A673 (cell line): Measurements from ENCODE around the gene PRKCH. TPM values are rescaled to one million over a fixed set of nuclear protein-coding genes. Genes with fewer than 3 reads are reported as not detected.

Experiments
- BruUV-seq: library from RNA; stranded (reverse); fragments of 400-500 nt; replicated peaks from 2 replicates; lab custom pipeline; 2021; lab: Mats Ljungman, UMichigan
- CTCF ChIA-PET: fragments of 300-600 bp; sonication (Branson Sonifier 250); formaldehyde crosslinking; loops from one replicate; lab custom pipeline; 2022; ENCODE audit warnings: antibody characterized with exemption; lab: Charles Lee
- POLR2A ChIA-PET: fragments of 300-600 bp; sonication (Branson Sonifier 250); formaldehyde crosslinking; loops from one replicate; lab custom pipeline; 2022; ENCODE audit warnings: antibody characterized with exemption; ENCODE audit not compliant: low non-redundant PET; lab: Charles Lee
- DNase-seq: peaks from one replicate; pipeline ENCODE4 v3.0.0-alpha.2; 2015; ENCODE audit warnings: low spot score
- H3K27ac ChIP-seq: fragments of 200-600 bp; sonication (generic); 2 replicates; pipeline ENCODE4 v1.5.1; 2016; ENCODE audit warnings: mixed run types, low read depth, mild to moderate bottlenecking, mixed read lengths, antibody characterized with exemption, low read length; ENCODE audit not compliant: poor library complexity, severe bottlenecking
- H3K27me3 ChIP-seq: fragments of 200-600 bp; sonication (generic); replicated peaks from 2 replicates; pipeline ENCODE4 v1.6.1; 2017; ENCODE audit warnings: mixed run types, low read depth, mild to moderate bottlenecking, mixed read lengths, antibody characterized with exemption, low read length; ENCODE audit not compliant: insufficient read depth, poor library complexity
- H3K36me3 ChIP-seq: fragments of 200-600 bp; sonication (generic); 2 replicates; pipeline ENCODE4 v1.6.1; 2016; ENCODE audit warnings: mixed run types, mild to moderate bottlenecking, mixed read lengths, antibody characterized with exemption, low read length; ENCODE audit not compliant: insufficient read depth, poor library complexity, severe bottlenecking
- H3K4me1 ChIP-seq: fragments of 200-600 bp; sonication (generic); 2 replicates; pipeline ENCODE4 v1.6.1; 2017; ENCODE audit warnings: mixed run types, mild to moderate bottlenecking, mixed read lengths, antibody characterized with exemption, low read length; ENCODE audit not compliant: insufficient read depth, poor library complexity, severe bottlenecking
- H3K4me3 ChIP-seq: fragments of 200-600 bp; sonication (generic); 2 replicates; pipeline ENCODE4 v1.5.1; 2016; ENCODE audit warnings: low read depth, mixed run types, mild to moderate bottlenecking, mixed read lengths, low read length; ENCODE audit not compliant: poor library complexity, severe bottlenecking
- H3K9me3 ChIP-seq: fragments of 200-600 bp; sonication (generic); 2 replicates; pipeline ENCODE4 v1.6.1; 2016; ENCODE audit warnings: mixed run types, low read depth, mild to moderate bottlenecking, mixed read lengths, antibody characterized with exemption, low read length; ENCODE audit not compliant: poor library complexity, severe bottlenecking
- CTCF ChIP-seq: fragments of 300-800, 200-600 bp; sonication (generic); conservative IDR thresholded peaks from 2 replicates; pipeline ENCODE4 v1.5.1; 2017; ENCODE audit warnings: low read depth, mild to moderate bottlenecking, antibody characterized with exemption, low read length, moderate library complexity, mixed read lengths
- EZH2 ChIP-seq: fragments of 200-600 bp; sonication (generic); IDR thresholded peaks from 2 replicates; pipeline ENCODE4 v1.6.1; 2017; ENCODE audit warnings: borderline replicate concordance, low read depth, mild to moderate bottlenecking, mixed read lengths, antibody characterized with exemption, low read length; ENCODE audit not compliant: poor library complexity, severe bottlenecking
- intact Hi-C: fragments of 100-400 bp; cut with micrococcal nuclease; formaldehyde crosslinking; loops from one replicate; pipeline ENCODE4 v1.10.0; 2022; ENCODE audit not compliant: unreplicated experiment
- total RNA-seq: library from RNA; stranded (reverse); gene quantifications from 2 replicates; pipeline ENCODE4 v1.2.3, GENCODE V29; 2021

PRKCH gene
- total RNA-seq, 1 experiment from 2014 or later = 1.8 TPM

DNA sequence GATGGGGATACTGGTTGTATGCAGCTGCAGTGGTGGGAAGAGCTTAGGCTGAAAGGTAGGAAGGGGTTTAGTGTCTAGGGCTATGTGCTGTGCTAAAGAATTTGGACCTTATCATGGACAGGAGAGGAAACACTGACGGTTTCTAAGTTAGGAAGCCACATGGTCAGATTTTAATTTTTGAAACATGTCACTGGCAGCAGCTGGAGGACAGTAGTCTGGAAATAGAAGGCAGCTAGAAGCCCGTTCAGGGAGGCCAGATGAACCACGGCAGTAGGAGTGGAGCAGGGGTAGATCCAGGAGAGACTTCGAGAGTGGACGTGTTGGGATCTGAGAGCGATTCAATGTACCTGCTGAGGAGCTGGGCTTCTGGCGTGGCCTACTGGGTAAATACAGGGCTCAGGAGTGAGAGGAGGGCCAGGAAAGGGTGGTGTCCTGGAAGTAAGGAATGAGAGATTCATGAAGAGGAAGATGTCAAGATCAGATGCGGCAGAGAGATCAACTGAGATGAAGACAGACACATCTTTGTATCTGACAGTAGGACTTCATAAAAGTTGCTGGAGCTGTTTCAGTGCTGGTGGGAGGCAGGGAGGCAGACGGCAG, 64.9 kb downstream of the PRKCH start:
- POLR2A ChIA-PET = no interaction called here
- BruUV-seq = no TSS peak
- no peaks in the 10 kb centered on the region for H3K9me3 ChIP-seq
- CTCF ChIA-PET = no interaction called here
- no peak overlapping the region for H3K4me3 ChIP-seq
- no peaks in the 10 kb centered on the region for H3K36me3 ChIP-seq
- H3K27me3 ChIP-seq = no peaks in the 10 kb centered on the region
- DNase-seq = no peak
- TF ChIP-seq EZH2 (no peak), CTCF (no peak)
- peaks cover 11% of the 10 kb centered on the region for H3K4me1 ChIP-seq
- H3K27ac ChIP-seq = no peak overlapping the region
- intact Hi-C loops = no loop called here

DNA sequence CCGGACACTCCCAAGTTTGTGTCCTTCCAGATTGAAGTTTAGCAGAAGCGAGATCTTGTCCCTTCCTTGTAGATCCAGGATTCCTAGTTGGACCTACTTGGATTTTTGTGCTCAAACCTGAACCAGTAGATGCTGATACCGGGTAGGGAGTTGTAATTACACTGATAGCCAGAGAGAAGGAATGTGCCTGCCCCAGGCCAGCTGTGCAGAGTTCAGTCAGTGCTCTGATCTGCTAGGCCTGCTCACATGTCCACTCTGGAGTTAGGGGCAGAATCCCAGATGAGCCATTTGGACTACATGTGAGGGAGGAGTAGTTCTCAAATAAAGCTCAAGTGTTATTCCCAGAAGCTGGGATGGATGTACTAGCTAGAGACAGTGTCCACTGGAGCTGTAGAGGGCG, 65.7 kb downstream of the PRKCH start:
- ChIA-PET CTCF (no interaction called here), POLR2A (no interaction called here)
- no peak for DNase-seq
- Histone ChIP-seq H3K4me3 (no peak overlapping the region), H3K36me3 (no peaks in the 10 kb centered on the region), H3K27me3 (no peaks in the 10 kb centered on the region), H3K27ac (no peak overlapping the region), H3K9me3 (no peaks in the 10 kb centered on the region), H3K4me1 (peaks cover 11% of the 10 kb centered on the region)
- no TSS peak for BruUV-seq
- intact Hi-C loops = no loop called here
- TF ChIP-seq EZH2 (no peak), CTCF (no peak)

- Histone ChIP-seq H3K27ac (peak overlapping the region; percentile 32), H3K4me3 (no peak overlapping the region), H3K27me3 (no peaks in the 10 kb centered on the region), H3K4me1 (peaks cover 11% of the 10 kb centered on the region), H3K36me3 (no peaks in the 10 kb centered on the region), H3K9me3 (no peaks in the 10 kb centered on the region)
- ChIA-PET CTCF (no interaction called here), POLR2A (no interaction called here)
- TF ChIP-seq CTCF = no peak
- no peak for TF ChIP-seq EZH2
- DNase-seq = peak; percentile 64
- no TSS peak for BruUV-seq
- intact Hi-C loops = no loop called here
Measured at GRCh38 chr14:61388173-61388975, 67.0 kb downstream of the PRKCH start.
